Activated effector memory CD4-positive, alpha-beta T cell treated with anti-CD3 and anti-CD28 coated beads, Interleukin-2, amount 50 U/mL, for 16 hours (primary cell): ENCODE results near the gene TTC28.
"Not testable (repeated sequence)": the region's sequence is repeated elsewhere in the genome, so short reads cannot be mapped to it uniquely, and the experiment has no call there.

ENCODE experiments used
- DNase-seq: peaks from one replicate; pipeline ENCODE4 v3.0.0-alpha.2; 2020

TTC28 gene

DNA sequence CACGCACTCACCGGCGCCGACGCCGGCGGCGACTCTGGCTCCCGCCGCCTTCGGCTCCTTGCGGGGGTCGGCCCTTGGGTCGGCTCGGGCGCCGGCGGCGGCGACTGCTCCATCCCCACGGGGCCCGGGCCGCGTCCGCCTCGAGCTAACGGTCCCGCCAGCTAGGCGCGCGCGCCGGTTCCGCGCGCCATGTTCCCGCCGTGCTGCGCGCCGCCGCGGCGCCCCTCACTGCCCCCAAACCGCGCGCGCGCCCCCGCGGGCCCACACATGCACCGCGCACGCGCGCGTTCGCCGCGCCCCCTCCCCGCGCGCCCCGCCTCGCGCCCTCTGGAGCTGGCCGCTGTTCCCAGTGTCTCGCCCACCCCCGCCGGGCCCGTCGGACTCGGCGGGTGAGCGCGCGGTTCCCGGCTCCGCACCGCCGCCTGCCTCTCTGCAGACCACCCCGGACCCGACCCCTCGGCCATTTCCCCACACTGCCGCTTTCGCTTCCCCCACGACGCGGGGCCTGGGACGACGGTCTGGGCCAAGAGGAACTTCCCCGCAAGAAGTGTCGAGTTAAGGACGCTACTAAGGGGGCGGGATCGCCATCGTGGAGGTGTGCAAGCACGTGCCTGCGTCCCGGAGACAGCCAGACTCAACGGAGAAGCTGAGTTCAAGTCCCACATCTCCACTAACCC, at the start of gene TTC28:
TTC28 (minus strand) TSS at position 230 of the 677 bp plus-strand sequence; CDS start at position 113, 117 bp downstream.
- peak; percentile 64 for DNase-seq

DNA sequence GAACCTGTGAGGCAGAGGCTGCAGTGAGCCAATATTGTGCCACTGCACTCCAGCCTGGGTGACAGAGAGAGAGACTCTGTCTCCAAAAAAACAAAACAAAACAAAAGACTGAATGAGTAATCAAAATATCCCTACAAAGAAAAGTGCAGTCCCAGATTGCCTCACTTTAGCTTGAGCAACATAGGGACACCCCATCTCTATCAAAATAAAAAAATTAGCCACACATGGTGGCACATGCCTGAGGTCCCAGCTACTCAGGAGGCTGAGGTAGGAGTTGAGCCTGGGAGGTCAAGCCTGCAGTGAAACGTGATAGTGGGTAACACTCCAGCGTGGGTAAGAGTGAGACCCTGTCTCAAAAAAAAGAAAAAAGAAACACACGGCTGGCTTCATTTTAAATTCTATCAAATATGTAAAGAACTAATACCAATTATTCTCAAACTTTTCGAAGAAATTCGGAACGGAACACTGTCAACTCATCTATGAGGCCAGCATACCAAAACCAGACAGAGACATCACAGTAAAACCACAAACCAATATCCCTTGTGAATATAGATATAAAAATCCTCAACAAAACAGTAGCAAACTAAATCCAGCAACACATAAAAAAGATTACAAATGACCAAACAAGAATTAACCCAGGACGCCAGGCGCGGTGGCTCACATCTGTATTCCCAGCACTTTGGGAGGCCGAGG, 49.1 kb upstream of the TTC28 start:
- no peak for DNase-seq

DNA sequence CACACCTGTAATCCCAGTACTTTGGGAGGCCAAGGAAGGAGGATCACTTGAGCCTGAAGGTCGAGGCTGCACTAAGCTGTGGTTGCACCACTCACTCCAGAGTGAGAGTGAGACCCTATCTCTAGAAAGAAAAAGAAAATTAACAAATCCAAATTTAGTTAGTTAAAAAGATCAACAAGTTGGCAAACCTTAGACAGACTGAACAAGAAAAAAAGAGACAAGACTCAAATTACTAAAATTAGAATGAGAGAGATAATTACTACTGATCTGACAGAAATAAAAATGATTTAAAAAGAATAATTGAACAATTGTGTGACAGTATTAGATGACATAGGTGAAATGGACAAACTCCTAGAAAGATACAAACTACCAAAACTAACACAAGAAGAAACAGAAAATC, 48.4 kb upstream of the TTC28 start:
- no peak for DNase-seq

DNA sequence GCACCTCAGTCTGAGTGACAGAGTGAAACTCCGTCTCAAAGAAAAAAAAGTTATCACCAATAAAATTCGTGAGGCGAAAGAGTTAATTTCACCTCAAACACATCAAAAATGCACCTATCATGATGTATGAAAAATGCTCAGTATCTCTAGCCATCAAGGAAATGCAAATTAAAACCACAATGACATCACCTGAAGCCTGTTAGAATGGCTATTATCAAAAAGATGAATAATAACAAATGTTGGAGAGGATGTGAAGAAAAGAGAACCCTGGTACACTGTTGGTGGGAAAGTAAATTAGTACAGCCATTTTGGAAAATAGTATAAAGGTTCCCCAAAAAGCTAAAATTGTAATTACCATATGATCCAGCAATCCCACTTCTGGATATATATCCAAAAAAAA, 38.4 kb upstream of the TTC28 start:
- no peak for DNase-seq

DNA sequence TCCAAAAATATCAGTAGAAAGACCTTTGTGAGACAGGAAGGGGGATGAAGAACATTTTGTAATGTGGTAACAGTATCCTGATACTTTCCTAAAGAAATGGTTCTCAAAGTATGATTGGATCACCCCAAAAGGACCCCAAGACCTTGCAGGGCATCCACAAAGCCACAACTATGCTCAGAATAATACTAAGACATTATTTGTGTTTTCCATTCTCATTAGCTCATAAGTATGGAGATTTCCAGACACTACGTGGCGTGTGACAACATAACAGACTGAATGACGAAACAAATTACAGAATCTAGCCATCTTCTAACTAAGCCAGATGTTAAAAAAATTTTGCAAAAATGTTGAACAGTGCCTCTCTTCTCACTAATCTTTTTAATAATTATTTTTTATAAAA, 37.0 kb upstream of the TTC28 start:
- no peak for DNase-seq

DNA sequence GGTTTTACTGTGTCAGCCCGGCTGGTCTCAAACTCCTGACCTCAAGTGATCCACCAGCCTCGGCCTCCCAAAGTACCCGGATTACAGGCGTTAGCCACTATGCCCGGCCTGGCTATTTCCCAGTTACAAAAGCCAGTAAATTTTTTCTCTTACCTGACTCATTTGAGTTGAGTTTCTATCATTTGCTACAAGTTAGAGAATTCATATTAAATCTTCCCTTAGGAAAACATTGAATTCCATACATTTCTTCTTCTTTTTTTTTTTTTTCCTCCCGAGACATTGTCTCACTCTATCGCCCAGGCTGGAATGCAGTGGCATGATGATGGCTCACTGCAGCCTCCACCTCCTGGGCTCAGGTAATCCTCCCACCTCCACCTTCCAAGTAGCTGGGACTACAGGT, 36.0 kb upstream of the TTC28 start:
- DNase-seq, result no peak

DNA sequence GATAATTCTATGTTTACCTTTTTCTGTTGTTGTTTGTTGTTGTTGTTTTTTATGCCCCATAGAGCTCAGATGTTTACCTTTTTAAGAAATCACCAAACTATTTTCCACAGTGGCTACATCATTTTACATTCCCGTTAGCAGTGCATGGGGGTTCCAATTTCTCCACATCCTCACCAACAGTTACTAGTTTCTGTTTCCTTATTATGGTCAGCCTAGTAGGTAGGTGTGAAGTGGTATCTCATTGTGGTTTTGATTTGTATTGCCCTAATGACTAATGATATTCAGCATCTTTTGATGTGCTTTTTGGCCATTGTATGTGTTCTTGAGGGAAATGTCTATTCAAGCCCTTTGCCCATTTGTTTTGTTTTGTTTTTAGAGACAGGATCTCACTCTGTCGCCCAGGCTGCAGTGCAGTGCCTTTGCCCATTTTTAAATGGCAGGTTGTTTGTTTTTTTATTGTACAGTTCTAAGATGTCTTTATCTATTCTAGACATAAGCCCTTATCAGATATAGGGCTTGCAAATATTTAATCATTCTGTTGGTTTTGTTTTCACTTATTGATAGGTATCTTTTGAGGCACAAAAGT, 34.5 kb upstream of the TTC28 start:
- no peak for DNase-seq

DNA sequence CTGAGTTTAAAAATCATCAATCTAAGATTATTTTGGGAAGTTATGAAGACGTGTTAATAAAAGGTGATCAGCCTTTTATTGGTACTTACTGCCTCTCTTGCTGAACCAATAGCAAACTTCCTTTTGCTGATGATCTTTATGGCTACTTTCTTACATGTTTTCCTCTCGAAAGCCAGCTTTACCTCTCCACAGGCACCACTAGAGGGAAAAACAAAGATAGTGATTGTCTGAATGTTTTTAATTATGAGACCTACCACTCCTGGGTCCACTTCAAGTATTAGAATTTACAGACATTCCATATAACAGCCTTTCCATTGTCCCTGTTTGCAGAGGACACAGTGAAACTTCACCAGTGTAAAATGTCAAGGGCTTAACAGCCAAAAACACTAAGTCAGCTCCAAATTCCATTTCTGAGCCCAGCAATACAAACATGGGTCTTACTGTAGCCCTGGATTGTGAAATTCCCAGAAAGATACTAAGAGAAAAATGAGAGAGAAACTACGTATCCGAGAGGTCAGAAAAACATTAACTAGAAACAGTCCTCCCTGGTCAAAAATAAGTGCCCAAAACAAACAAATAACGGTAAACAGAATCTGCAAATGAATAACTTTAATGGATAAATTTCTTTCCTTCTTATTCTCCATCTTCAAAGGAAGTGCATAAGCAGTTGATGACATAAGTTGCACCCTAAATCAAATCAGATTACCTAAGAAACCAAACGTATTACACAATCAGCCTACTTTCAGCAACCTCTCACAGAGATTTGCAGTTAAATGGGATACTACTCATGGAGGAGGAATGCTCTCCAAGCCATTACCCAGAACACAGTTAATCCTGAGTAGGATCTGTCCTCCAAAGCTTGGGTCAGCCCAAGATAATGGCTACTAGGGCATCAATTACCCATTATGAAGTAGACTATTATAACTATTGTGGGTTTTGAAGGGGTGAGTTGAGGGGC, 32.5 kb upstream of the TTC28 start:
- no peak for DNase-seq

DNA sequence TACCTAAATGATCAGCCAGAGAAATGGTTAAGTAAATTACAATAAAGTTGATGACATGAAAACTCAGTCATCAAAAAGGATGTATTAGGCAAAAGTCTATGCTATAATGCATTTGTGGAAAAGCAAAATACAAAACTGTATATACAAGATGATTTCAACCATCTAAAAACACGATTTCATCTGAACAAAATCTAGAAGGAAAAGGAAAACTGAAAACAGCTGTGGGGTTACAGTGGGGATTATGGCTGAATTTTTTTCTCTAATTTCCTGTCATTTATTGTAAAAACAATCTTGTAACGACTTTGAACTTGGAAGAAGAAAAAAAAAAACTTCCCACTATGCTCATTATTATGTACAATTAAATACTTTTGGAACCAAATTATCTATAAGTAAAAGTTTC, 31.7 kb upstream of the TTC28 start:
- DNase-seq, result no peak

DNA sequence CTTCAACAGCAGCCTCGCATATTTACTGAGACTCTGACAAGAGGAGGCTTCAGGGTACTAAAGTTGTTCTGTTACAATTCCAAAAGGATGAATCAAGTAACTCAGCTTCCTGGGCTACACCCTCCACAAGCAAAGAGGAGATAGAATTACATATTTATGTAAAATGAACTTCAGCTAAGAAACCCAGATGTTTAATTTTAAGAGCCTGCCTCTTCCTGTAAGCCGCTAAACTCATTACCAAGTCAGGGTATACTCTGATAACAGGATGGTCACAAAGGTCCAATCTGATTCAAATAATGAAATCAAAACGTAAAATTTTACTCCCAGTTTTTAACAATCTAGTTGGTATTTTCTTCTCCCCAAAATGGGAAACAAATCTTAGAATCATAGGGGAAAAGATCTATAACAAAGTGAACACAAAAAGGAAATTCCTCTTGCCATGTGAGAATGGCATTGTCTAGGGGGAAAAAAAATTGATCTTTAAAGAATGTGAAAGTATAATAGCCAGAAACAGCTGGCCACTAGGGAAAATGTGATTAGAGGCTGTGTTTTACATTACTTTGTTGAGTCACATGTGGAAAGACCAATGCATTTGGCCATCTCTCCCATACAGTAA, 31.0 kb upstream of the TTC28 start:
- DNase-seq, result no peak

DNA sequence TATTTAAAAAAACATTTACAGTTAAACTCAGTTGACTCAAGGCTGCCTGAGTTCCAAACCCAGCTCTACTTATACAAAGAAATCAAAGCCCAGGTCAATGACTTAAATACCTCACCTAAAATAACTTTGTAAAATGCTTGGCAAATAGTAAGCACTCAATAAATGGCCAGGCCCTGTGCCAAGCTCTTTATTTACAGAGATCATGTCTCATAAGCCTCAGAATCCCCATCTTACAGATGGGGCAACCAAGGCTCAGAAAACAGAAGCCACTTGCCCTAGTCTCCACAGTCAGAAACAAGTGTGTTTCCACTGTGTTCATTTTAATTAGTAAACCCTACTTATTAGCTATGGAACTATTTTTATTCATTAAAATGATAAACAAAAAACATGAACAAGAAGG, 30.5 kb upstream of the TTC28 start:
- DNase-seq, result no peak

DNA sequence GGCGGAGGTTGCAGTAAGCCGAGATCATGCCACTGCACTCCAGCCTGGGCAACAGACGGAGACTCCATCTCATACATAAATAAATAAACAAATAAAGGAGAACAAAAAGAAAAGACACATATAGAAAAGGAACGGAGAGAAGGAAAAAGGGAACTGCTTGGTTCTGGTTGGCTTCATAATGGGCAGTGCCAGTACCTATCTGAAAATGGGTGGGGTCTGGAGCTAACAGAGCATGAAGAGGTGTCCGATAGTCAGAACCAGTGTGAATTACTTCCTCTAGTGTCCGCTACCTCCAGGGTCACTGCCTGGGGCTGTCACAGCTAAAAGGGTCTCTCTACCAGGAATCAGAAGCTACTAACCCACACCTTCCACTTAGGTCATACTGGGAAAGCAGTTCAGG, 27.2 kb upstream of the TTC28 start:
- no peak for DNase-seq

DNA sequence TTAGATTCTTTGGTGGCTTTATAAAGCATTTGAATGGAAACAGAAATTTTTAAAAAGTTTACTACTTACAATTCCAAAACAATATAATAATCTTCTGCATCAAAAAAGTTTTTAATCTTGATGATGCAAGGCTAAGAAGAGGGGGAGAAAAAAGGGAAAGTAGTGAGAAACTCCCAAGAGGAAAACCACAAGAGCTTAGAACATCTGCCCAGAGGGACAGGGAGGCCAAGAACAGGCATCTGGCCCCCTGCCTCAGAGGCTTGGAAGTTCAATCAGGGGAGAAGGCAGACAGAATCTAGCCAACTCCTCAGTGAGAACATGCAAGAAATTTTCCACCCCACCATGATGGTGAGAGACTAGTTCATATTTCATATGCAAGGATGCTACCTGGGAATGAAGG, 23.8 kb upstream of the TTC28 start:
- no peak for DNase-seq

DNA sequence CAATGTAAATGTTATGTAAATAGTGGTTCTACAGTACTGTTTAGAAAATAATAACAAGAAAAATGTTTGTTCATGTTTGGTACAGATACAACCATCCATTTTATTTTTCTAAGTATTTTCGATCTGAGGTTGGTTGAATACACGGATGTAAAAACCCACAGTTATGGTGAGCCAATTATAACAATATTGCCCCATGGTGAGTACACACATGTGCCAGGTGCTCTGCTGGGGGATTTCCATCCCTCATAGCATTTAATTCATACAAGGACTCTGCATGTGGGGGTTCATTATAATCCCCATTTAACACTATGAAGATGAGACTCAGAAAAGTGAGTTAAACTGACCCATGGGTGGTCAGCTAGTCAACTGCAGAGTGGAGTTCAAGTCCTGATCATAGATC, 23.3 kb upstream of the TTC28 start:
- no peak for DNase-seq

DNA sequence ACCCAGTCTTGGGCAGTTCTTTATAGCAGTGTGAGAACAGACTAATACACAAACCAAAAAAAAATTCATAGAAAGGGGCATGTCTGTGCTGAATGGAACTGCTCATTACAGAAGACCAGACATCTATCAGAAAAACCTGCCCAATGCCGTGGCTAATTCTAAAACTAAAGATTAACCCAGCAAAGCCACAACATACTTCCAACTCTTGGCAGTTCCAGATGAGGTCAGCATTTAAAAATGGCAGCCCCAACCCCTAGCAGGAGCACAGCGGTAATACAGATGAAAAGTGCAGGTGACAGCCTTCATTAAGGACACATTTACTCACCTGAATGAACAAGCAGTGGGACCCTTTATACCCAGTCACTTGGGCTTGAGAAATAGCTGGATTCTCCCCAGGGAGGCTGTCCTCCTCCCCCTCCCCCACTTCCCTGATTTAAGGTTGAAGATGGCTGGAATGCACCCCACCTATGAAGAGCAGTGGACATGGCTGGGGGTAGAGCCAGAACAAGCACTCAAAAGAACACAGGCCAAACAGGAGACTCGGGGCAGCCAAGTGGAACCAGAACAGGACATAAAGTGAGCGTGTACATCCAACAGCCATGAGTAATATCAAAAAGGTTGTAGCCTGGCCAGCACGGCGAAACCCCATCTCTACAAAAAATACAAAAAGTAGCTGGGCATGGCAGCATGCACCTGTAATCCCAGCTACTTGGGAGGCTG, 13.6 kb upstream of the TTC28 start:
- DNase-seq, result not testable (repeated sequence)

DNA sequence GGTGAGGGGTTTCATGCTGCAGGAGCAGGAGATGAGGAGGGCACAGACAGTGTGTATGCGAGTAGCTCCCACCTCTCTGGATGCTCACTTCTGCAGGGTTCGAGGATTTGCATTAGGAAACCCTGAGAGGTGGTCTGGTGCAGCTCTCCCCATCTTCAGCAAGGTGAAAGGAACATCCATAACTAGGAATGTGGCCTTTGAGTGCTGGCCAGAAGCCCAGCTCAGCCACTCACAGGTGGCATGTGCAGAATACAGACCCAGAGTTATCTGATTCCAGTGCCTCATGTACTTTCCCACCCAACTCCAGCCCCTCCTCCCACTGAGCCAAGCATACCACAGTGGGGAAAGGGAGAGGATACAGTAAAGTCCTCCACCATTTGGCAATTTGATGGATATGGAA, 10.2 kb upstream of the TTC28 start:
- not testable (repeated sequence) for DNase-seq

DNA sequence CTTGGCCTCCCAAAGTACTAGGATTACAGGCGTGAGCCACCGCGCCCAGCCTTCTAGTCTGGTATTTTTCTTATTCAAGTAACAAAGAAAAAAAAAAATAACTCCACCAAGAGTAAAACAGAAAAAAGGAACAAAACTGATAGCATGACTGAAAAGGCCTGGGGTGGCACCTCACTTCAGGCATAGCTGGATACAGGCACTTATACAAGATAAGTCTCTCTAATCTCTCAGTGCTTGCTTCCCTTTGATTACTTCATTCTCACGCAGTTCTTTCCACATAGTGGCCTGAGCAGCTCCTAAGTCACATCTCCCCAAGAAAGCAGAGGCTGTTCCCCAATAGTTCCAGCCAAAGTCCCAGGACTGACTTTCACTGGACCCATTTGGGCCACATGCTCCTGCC, 3.3 kb upstream of the TTC28 start:
- DNase-seq, result not testable (repeated sequence)

DNA sequence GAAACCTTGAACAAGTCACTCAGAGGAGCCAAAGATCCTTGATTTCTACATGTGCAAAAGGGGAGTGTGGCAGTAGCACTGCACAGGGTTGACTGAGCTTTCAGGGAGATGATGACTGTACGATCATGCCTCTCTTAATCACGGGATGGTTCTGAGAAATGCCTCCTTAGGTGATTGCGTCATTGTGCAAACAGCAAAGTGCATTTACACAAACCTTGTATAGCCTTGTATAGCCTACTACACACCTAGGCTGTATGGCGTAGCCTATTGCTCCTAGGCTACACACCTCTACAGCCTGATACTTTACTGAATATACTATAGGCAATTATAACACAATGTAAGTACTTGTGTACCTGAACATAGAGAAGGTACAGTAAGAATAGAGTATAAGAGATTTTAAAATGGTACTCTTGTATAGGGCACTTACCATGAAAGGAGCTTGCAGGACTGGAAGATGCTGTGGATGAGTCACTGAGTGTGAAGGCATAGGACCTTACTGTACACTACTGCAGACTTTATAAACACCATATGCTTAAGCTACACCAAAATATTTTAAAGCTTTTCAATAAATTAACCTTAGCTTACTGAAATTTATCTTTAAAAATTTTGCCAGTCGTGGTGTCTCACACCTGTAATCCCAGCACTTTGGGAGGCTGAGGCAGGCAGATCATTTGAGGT, 1.3 kb upstream of the TTC28 start:
- DNase-seq, result not testable (repeated sequence)

DNA sequence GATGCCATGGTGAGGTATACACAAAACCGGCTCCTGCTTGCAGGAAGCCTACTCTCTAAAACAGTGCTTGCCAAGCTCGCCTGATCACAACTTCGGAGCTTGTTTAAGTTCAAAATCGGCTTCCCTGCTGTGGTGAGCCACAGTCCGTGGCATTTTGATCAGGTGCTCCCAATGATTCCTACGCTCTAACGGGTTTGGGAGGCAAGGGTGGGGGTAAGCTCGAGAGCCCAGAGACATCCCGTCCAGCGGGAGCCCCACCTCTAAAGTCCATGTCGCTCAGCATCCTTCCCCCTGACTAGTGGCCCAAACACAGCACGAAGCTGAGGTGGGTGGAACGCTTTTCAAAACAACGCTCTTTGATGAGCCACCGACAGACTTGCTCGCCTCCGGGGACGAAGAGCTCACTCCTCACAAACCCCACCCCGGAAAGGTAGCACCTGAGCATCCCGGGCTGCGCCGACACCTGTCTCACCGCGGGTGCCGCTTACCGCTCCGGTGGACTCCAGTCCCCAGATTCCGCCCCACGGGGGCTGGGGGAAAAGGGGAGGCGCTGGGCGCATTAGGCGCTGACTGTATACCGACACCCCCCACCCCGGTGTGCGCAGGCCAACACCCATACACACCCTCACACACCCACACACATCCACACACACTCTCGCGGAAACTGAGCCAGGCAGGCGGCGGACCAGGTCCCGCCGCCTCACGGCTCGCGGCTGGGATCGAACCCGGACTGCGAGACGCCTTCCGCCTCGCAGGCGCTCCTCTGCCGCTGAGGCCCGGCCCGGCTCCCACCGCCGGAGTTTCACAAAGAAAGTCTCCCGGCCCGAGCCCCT, 646 bp downstream of the TTC28 start:
- DNase-seq, result peak; percentile 62

DNA sequence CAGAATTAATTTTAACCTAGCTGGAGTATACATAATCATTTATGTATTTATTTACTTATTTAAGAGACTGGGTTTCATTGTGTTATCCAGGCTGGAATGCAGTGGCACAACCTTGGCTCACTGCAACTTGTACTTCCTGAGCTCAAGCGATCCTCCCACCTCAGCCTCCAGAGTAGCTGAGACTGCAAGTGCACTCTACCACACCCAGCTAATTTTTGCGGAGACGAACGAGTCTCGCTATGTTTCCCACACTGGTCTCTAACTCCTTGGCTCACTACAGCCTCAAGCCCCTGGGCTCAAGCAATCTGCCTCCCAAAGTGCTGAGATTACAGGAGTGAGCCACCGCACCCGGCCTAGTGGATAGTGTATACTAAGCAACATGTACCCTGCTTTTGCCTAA, 1.5 kb downstream of the TTC28 start:
- not testable (repeated sequence) for DNase-seq
